ENCODE measurements around the gene ROBO2.

ROBO2 gene

DNA sequence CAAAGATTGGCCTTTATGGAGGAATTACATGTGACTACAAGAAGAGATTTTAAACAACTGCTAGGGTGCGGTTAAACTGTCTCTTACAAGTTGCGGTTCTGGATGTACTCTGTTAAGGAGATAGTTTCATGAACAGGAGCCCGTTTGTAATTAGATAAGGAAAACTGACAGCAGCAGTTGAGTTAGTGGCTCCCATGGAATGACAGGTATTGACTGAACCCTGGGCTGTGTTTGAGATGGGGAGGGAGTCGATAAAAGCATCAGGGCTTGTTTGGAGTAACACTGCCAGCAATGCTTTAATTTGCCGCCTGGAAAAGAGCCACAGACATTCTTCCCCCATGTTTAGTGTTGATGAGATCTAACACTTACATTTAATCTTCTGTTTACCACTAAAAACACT, 139.9 kb downstream of the ROBO2 start:
- TF ChIP-seq Cebpa-rat (IDR thresholded peaks at IDR 0.05), result no peak
- H3K27me3 ChIP-seq, result no peaks in the 10 kb centered on the region
- H3K36me3 ChIP-seq, result no peaks in the 10 kb centered on the region
- no peak overlapping the region for H3K27ac ChIP-seq
- no peaks in the 10 kb centered on the region for H3K4me1 ChIP-seq
- H3K4me3 ChIP-seq, result no peak overlapping the region
- H3K9ac ChIP-seq, result no peak overlapping the region
- H3K9me3 ChIP-seq, result no peaks in the 10 kb centered on the region
- H3K4me2 ChIP-seq, result no peak overlapping the region
- no peaks in the 10 kb centered on the region for H4K20me1 ChIP-seq

DNA sequence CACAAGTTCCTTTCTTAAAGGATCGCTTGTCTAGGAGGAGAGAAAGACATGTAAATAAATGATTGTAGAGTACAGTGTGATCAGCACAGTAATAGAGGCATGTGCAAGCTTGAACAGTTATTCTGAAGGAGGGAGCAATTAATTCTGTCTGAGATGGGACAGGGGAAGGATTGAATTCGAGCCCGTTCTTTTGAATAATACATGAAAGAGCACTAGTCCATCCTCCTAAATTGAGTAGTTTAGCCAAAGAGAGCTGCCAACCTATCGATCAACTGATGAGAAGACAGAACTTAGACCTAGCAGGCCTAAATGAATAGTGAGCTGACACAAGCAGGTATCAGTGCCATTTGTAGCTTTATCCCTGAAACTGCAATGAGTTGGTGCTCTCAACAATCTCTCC, 142.4 kb downstream of the ROBO2 start:
- Histone ChIP-seq H3K4me1 (no peaks in the 10 kb centered on the region), H3K9ac (no peak overlapping the region), H4K20me1 (no peaks in the 10 kb centered on the region), H3K36me3 (no peaks in the 10 kb centered on the region), H3K4me3 (no peak overlapping the region), H3K27ac (no peak overlapping the region), H3K4me2 (no peak overlapping the region), H3K9me3 (no peaks in the 10 kb centered on the region), H3K27me3 (no peaks in the 10 kb centered on the region)
- TF ChIP-seq Cebpa-rat (IDR thresholded peaks at IDR 0.05), result no peak

- Histone ChIP-seq H3K27me3 (no peaks in the 10 kb centered on the region), H3K4me3 (no peak overlapping the region), H3K27ac (no peak overlapping the region), H3K4me2 (no peak overlapping the region), H3K4me1 (no peaks in the 10 kb centered on the region), H3K9ac (no peak overlapping the region), H3K9me3 (no peaks in the 10 kb centered on the region), H3K36me3 (no peaks in the 10 kb centered on the region), H4K20me1 (no peaks in the 10 kb centered on the region)
- TF ChIP-seq Cebpa-rat (IDR thresholded peaks at IDR 0.05), result no peak
These were observed 146.4 kb downstream of the ROBO2 start for GRCh38 chr3:77186319-77186718.

DNA sequence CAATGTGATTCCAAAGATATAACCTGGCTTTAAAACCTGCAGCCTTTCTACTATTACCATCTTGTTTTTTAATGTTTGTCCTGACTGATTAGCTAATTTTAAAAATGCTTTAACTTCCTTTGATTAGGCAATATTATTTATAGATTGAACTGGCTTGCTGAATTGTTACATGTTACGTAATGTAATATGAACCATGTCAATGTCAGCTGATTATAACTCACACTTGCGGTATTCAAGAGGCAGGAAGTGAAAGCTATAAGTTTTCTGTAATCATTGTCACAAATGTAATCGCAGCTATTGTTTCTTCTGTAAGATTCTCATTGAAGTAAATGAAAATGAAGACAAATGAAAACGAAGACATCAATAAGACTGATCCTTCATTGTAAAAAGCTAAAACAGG, 146.8 kb downstream of the ROBO2 start:
- Histone ChIP-seq H3K9ac (no peak overlapping the region), H3K27me3 (no peaks in the 10 kb centered on the region), H3K4me2 (no peak overlapping the region), H3K9me3 (no peaks in the 10 kb centered on the region), H3K36me3 (no peaks in the 10 kb centered on the region), H3K27ac (no peak overlapping the region), H3K4me1 (no peaks in the 10 kb centered on the region), H3K4me3 (no peak overlapping the region), H4K20me1 (no peaks in the 10 kb centered on the region)
- no peak for TF ChIP-seq Cebpa-rat (IDR thresholded peaks at IDR 0.05)

GRCh38 chr3:77188210-77188609, 148.3 kb downstream of the ROBO2 start:
- Histone ChIP-seq H3K4me1 (no peaks in the 10 kb centered on the region), H3K36me3 (no peaks in the 10 kb centered on the region), H3K27me3 (no peaks in the 10 kb centered on the region), H3K9ac (no peak overlapping the region), H4K20me1 (no peaks in the 10 kb centered on the region), H3K4me3 (no peak overlapping the region), H3K27ac (no peak overlapping the region), H3K4me2 (no peak overlapping the region), H3K9me3 (no peaks in the 10 kb centered on the region)
- no peak for TF ChIP-seq Cebpa-rat (IDR thresholded peaks at IDR 0.05)

DNA sequence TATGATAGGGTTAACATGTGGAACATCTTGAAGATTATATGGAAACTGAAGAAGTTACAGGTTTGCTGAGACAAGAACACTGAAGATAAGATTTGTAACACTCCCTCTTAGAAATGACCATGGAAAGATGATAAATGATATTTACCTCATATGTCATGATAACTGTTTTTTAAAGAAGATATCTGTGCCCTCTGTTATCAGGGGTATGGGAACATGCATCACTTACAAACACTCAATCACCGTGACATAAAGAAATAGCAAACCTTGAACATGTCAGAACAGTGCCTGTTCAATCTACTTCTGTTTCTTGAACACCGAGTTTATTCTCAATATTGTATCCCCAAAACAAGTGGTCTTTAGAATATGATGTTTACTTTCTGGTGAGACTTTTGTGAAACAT, 149.4 kb downstream of the ROBO2 start:
- Histone ChIP-seq H3K36me3 (no peaks in the 10 kb centered on the region), H3K4me2 (no peak overlapping the region), H3K4me1 (no peaks in the 10 kb centered on the region), H3K9me3 (no peaks in the 10 kb centered on the region), H3K27ac (no peak overlapping the region), H3K9ac (no peak overlapping the region), H3K27me3 (no peaks in the 10 kb centered on the region), H3K4me3 (no peak overlapping the region), H4K20me1 (no peaks in the 10 kb centered on the region)
- TF ChIP-seq Cebpa-rat (IDR thresholded peaks at IDR 0.05), result no peak

- H3K36me3 ChIP-seq, result no peaks in the 10 kb centered on the region
- no peaks in the 10 kb centered on the region for H3K9me3 ChIP-seq
- H3K4me3 ChIP-seq, result no peak overlapping the region
- H4K20me1 ChIP-seq, result no peaks in the 10 kb centered on the region
- no peak for TF ChIP-seq Cebpa-rat (IDR thresholded peaks at IDR 0.05)
- H3K4me2 ChIP-seq, result no peak overlapping the region
- no peaks in the 10 kb centered on the region for H3K4me1 ChIP-seq
- no peak overlapping the region for H3K9ac ChIP-seq
- H3K27me3 ChIP-seq, result no peaks in the 10 kb centered on the region
- H3K27ac ChIP-seq, result no peak overlapping the region
These were observed 149.8 kb downstream of the ROBO2 start for GRCh38 chr3:77189684-77190083.

DNA sequence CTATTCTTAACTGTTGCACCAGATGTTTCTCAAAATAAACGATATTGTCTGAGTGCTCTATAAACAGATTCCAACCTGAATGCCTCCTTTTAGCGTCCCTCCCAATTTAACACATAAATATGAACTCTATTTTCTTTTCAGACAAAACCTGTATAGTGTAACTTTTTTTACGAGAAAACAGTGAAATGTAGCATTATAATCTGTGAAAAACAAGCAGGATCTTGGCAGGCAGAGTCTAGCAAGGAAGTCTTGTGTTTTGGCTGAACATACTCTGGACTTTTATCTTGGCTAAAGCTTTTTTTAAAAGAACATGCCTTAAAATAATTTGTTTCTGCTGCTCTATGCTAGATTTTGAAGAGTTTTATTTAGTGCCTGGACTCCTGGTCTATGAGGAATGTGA, 150.5 kb downstream of the ROBO2 start:
- Histone ChIP-seq H3K9me3 (no peaks in the 10 kb centered on the region), H3K27ac (no peak overlapping the region), H3K4me1 (no peaks in the 10 kb centered on the region), H4K20me1 (no peaks in the 10 kb centered on the region), H3K4me2 (no peak overlapping the region), H3K27me3 (no peaks in the 10 kb centered on the region), H3K36me3 (no peaks in the 10 kb centered on the region), H3K9ac (no peak overlapping the region), H3K4me3 (no peak overlapping the region)
- no peak for TF ChIP-seq Cebpa-rat (IDR thresholded peaks at IDR 0.05)

DNA sequence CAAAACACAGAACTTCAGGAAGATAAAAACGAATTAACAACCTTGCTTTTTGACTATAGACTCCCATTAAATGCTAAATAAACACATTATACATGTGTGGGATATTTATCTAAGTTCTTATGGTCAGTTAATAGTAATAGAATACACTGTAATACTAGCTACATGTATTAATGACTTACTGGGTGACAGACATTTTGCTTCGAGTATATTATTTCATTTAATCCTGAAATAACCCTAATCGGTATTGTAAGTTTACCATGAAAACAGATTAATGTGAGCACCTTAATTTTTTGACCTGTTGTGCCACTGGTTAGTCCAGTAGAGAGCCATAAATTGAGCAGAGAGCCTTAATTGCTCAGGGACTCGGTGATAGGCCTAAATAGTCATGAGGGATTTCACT, 151.1 kb downstream of the ROBO2 start:
- H3K9me3 ChIP-seq, result no peaks in the 10 kb centered on the region
- no peaks in the 10 kb centered on the region for H3K36me3 ChIP-seq
- H3K4me2 ChIP-seq, result no peak overlapping the region
- H3K9ac ChIP-seq, result no peak overlapping the region
- H3K27me3 ChIP-seq, result no peaks in the 10 kb centered on the region
- H3K27ac ChIP-seq, result no peak overlapping the region
- no peaks in the 10 kb centered on the region for H4K20me1 ChIP-seq
- H3K4me1 ChIP-seq, result no peaks in the 10 kb centered on the region
- H3K4me3 ChIP-seq, result no peak overlapping the region
- TF ChIP-seq Cebpa-rat (IDR thresholded peaks at IDR 0.05), result no peak

- no peaks in the 10 kb centered on the region for H3K27me3 ChIP-seq
- no peaks in the 10 kb centered on the region for H3K9me3 ChIP-seq
- TF ChIP-seq Cebpa-rat (IDR thresholded peaks at IDR 0.05), result no peak
- H3K27ac ChIP-seq, result no peak overlapping the region
- no peak overlapping the region for H3K4me3 ChIP-seq
- no peak overlapping the region for H3K4me2 ChIP-seq
- H3K4me1 ChIP-seq, result no peaks in the 10 kb centered on the region
- no peaks in the 10 kb centered on the region for H4K20me1 ChIP-seq
- no peak overlapping the region for H3K9ac ChIP-seq
- no peaks in the 10 kb centered on the region for H3K36me3 ChIP-seq
These were observed 151.7 kb downstream of the ROBO2 start for GRCh38 chr3:77191640-77192039.

- Histone ChIP-seq H3K9me3 (no peaks in the 10 kb centered on the region), H3K27ac (no peak overlapping the region), H4K20me1 (no peaks in the 10 kb centered on the region), H3K9ac (no peak overlapping the region), H3K4me3 (no peak overlapping the region), H3K4me2 (no peak overlapping the region), H3K27me3 (no peaks in the 10 kb centered on the region), H3K36me3 (no peaks in the 10 kb centered on the region), H3K4me1 (no peaks in the 10 kb centered on the region)
- TF ChIP-seq Cebpa-rat (IDR thresholded peaks at IDR 0.05), result no peak
These were observed 156.1 kb downstream of the ROBO2 start for GRCh38 chr3:77195766-77196545.
